Measurements from ENCODE around the gene ARFIP2.
A peak's percentile ranks its signal among the peaks of the same experiment; 100 is the strongest.
"Not testable (repeated sequence)": the region's sequence is repeated elsewhere in the genome, so short reads cannot be mapped to it uniquely, and the experiment has no call there.

Gene ARFIP2, protein sequence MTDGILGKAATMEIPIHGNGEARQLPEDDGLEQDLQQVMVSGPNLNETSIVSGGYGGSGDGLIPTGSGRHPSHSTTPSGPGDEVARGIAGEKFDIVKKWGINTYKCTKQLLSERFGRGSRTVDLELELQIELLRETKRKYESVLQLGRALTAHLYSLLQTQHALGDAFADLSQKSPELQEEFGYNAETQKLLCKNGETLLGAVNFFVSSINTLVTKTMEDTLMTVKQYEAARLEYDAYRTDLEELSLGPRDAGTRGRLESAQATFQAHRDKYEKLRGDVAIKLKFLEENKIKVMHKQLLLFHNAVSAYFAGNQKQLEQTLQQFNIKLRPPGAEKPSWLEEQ

GRCh38 chr11:6481012-6481923 lies at the start of gene ARFIP2, which contains the start of gene TIMM10B:
Gene ARFIP2, minus strand, starts transcription at chr11:6481331. Its CDS starts 910 bp downstream, at chr11:6480421.
Gene TIMM10B, plus strand, starts transcription at chr11:6481501. Its CDS starts 16 bp downstream, at chr11:6481517.
- DNase-seq (ENCODE audit: low read depth) = peak; percentile 80

DNA sequence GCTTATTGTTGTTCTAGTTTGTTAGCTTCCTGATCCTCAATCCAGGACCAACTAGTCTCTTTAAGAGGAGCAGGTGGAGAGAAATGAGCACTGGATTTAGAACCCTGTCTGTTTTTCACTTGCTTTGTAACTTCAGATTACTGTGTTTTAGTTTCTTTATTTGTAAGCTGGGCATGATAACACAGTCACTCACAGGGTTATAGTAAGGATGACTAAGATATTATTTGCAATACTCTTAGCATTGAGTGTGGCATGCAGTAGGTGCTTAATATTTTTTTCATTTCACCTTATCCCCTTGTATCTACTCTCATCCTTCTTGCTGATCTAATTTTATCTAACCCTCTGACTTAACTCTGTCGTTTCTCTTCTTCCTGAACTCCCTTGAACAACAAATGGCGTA lies 49.7 kb upstream of the ARFIP2 start:
- no peak for DNase-seq (ENCODE audit: low read depth)

- no peak for DNase-seq (ENCODE audit: low read depth)
Observed at GRCh38 chr11:6529266-6529665, 48.1 kb upstream of the ARFIP2 start.

- DNase-seq (ENCODE audit: low read depth) = no peak
Observed at GRCh38 chr11:6526411-6527135, 45.4 kb upstream of the ARFIP2 start.

GRCh38 chr11:6523253-6523652 lies 42.1 kb upstream of the ARFIP2 start:
- peak; percentile 72 for DNase-seq (ENCODE audit: low read depth)

DNA sequence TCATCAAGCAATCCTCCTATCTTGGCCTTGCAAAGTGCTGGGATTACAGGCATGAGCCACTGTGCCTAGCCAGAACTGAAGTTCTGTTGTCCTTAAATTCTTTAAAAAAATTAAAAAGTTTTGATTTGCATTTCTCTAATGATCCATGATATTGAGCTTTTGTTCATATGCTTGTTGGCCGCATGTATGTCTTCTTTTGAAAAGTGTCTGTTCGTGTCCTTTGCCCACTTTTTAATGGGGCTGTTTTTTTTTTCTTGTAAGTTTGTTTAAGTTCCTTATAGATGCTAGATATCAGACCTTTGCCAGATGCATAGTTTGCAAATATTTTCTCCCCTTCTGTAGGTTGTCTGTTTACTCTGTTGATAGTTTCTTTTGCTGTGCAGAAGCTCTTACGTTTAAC lies 40.8 kb upstream of the ARFIP2 start:
- not testable (repeated sequence) for DNase-seq (ENCODE audit: low read depth)

DNA sequence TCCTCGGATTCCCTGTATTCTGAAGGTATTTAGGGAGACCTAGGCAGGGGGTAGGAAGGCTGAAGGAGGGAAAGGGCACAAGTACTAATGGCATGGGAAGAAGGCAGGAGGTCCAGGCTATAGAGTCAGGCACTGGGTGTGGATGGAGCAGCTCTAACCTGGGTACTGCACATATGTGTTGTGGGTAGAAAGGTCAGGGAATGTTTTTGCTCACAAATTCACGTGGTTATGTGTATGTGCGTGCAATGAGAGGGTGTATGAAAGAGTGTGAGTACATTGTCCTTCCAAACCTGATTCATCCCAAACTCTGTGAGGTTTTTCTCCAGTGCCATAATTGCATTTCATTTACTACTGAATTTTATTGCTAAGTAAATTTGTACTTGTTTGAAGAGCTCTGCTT lies 39.1 kb upstream of the ARFIP2 start:
- no peak for DNase-seq (ENCODE audit: low read depth)

GRCh38 chr11:6516865-6517264 lies 35.7 kb upstream of the ARFIP2 start:
- no peak for DNase-seq (ENCODE audit: low read depth)

DNA sequence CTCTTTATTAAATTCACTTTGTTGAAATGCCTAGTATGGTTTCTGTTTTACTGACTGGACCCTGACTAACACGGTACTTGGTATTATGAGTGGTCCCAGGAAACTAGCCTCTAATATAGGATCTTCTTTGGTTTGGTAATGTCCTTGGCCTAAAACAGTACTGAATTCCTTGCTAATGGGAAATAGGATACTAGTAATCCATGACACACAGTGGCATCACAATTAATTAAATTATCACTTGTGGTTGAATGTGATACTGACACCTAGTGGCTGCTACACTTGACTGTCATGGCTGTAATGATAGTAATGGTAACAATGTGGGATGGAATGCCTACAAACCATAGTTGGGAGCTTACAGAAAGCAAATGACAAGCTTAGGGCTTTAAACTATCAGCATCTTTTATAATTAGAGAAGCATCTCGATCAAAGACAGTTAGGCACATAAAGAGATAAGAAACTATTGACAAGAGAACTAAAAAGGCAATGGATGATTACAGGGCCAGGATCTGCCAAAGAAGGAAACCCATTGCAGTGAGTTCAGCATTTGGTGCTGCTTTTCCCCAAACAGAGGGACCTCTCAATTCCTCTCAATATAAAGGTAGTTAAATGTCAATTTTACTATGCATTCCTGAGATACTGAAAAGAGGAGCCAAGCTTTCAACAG lies 24.6 kb upstream of the ARFIP2 start:
- peak; percentile 74 for DNase-seq (ENCODE audit: low read depth)

GRCh38 chr11:6504166-6504565 lies 23.0 kb upstream of the ARFIP2 start:
- no peak for DNase-seq (ENCODE audit: low read depth)

- no peak for DNase-seq (ENCODE audit: low read depth)
Observed at GRCh38 chr11:6502382-6502781, 21.3 kb upstream of the ARFIP2 start.

- DNase-seq (ENCODE audit: low read depth) = no peak
Observed at GRCh38 chr11:6498544-6498943, 17.4 kb upstream of the ARFIP2 start.

GRCh38 chr11:6498121-6498520 lies 17.0 kb upstream of the ARFIP2 start:
- no peak for DNase-seq (ENCODE audit: low read depth)

DNA sequence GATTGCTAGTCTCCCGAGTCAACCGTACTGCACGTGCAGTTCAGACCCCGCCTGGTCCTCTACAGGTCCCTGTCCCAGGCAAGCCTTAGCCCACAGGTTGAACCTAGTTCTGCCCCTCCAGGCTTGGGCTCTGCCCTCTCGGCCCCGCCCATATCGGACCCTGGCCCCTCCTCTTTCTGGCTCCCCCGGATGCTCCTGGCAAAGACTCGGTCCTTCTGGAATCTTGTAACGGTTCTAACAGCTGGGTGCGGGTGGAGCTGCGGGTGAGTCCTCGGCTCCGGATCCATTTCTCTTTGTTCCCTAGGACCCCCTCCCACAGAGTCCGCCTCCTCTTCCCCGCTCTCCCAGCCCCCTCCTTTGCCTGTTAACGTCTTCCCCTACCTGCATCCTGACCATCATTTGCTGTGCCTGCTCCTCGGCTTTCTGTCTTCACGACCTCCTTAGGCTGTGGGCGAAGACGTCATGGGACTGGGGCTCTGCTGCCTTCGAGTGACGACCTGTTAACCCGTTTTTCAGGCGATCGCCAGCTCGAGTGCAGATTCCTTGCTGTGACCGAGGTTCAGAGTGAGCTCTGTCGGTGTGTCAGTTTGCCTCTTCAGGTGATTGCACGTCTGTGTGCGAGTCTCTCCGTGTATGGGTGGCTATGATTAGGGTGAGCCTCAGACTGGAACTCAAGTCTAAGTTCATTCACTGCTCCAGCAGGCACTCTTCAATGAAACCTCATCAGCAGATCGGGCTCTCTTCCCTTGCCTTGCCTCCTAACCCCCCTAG lies 16.1 kb upstream of the ARFIP2 start, which contains the start of gene DNHD1:
Gene DNHD1, plus strand, starts transcription at position 212 of the 771 bp plus-strand sequence. CDS start 936 bp downstream, outside the sequence.
- no peak for DNase-seq (ENCODE audit: low read depth)

- DNase-seq (ENCODE audit: low read depth) = no peak
Observed at GRCh38 chr11:6489306-6489705, 8.2 kb upstream of the ARFIP2 start.

DNA sequence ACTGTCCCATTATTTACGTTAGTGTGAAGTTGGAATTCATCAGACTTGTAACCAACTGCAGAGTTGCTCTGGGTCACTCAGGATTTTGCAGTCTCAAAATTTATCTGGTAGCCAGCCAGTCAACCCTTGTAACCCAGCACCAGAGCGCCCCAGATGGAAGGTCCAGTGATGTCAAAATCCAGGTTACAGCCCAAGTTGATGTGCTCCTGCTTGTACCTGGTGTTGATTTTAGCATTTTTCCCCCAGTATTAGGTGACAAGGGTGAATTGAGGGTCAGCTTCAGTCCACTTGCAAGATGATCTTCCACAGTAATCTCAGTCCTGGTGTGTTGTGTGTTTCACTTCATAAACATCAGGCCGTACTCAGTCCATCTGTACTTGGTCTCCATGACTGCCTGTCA lies 7.7 kb upstream of the ARFIP2 start:
- no peak for DNase-seq (ENCODE audit: low read depth)

DNA sequence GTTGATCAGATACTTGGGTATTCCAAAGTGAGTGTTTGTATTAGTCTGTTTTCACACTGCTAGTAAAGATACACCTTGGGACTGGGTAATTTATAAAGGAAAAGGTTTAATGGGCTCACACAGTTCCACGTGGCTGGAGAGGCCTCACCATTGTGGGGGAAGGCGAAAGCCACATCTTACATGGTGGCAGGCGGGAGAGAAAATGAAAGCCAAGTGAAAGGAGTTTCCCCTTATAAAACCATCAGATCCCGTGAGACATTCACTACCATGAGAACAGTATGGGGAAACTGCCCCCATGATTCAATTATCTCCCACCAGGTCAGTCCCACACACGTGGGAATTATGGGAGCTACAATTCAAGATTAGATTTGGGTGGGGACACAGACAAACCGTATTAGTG lies 7.2 kb upstream of the ARFIP2 start:
- DNase-seq (ENCODE audit: low read depth) = no peak

DNA sequence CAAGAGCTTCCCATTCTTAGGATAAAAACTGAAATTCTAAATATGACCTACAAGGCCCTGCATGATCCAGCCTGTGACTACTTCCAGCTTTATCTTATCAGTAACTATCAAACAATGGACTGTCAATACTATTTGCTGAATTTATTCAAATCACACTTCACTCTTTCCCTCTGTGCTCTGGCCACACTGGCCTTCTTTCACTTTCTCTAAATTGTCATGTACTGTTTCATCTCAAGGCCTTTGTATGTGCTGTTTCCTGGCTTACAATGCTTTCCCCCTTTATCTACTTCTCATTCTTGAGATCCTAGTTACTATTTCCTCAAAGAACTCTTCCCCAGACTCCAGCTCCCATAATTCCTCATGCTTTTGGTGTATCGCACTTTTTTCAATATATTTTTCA lies 5.8 kb upstream of the ARFIP2 start:
- DNase-seq (ENCODE audit: low read depth) = no peak

GRCh38 chr11:6486256-6486655 lies 5.1 kb upstream of the ARFIP2 start:
- no peak for DNase-seq (ENCODE audit: low read depth)

- no peak for DNase-seq (ENCODE audit: low read depth)
Observed at GRCh38 chr11:6485661-6486060, 4.5 kb upstream of the ARFIP2 start.

- no peak for DNase-seq (ENCODE audit: low read depth)
Observed at GRCh38 chr11:6483015-6483414, 1.9 kb upstream of the ARFIP2 start.
